Measurements from ENCODE around the gene ERCC1. TPM values are rescaled to one million over a fixed set of nuclear protein-coding genes. Genes with fewer than 3 reads are reported as not detected.

ERCC1 gene
- total and polyA plus RNA-seq, 2 of the 13 experiments (the other 11 are each of a cell fraction or from before 2014, with no cell fraction given) = 40.0 to 66.4 TPM

GRCh38 chr19:45423589-45424190, at the start of gene ERCC1 (continued):
- 0 out of 2 replicates have a peak, but pooled peaks have one; percentile 23 for TF ChIP-seq ZNF34 (CRISPR knock-in tag; IDR thresholded peaks at IDR 0.05; ENCODE audit: borderline replicate concordance)
- no peak for TF ChIP-seq ZNF83 (CRISPR knock-in tag; IDR thresholded peaks at IDR 0.05; ENCODE audit: borderline replicate concordance)
- TF ChIP-seq CENPX (CRISPR knock-in tag; IDR thresholded peaks at IDR 0.05) = no peak
- no peak for TF ChIP-seq ZNF7 (CRISPR knock-in tag; IDR thresholded peaks at IDR 0.05)
- TF ChIP-seq, protein P1, sequence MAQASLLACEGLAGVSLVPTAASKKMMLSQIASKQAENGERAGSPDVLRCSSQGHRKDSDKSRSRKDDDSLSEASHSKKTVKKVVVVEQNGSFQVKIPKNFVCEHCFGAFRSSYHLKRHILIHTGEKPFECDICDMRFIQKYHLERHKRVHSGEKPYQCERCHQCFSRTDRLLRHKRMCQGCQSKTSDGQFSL (CRISPR knock-in tag; IDR thresholded peaks at IDR 0.05) = 0 out of 2 replicates have a peak, but pooled peaks have one; percentile 17
- TF ChIP-seq RXRB (CRISPR knock-in tag; IDR thresholded peaks at IDR 0.05; ENCODE audit: borderline replicate concordance) = peak; percentile 77
- peak; percentile 92 for TF ChIP-seq DRAP1 (CRISPR knock-in tag; IDR thresholded peaks at IDR 0.05)
- peak; percentile 61 for TF ChIP-seq ZNF607 (CRISPR knock-in tag; IDR thresholded peaks at IDR 0.05; ENCODE audit: borderline replicate concordance)
- TF ChIP-seq CAMTA2 (CRISPR knock-in tag; IDR thresholded peaks at IDR 0.05; ENCODE audit: borderline replicate concordance) = peak; percentile 35; the same call in 1 of the 2 replicates
- peak; percentile 75; the same call in 1 of the 2 replicates for TF ChIP-seq ZZZ3 (CRISPR knock-in tag; IDR thresholded peaks at IDR 0.05; ENCODE audit: borderline replicate concordance)
- TF ChIP-seq YEATS4 (CRISPR knock-in tag; IDR thresholded peaks at IDR 0.05; ENCODE audit: borderline replicate concordance) = peak; percentile 93
- TF ChIP-seq BCL3 (CRISPR knock-in tag; IDR thresholded peaks at IDR 0.05) = peak; percentile 72; the same call in 1 of the 2 replicates
- peak; percentile 92 for TF ChIP-seq KLF6 (CRISPR knock-in tag; IDR thresholded peaks at IDR 0.05)
- TF ChIP-seq STAG1 (CRISPR knock-in tag; IDR thresholded peaks at IDR 0.05) = no peak
- TF ChIP-seq, protein P2, sequence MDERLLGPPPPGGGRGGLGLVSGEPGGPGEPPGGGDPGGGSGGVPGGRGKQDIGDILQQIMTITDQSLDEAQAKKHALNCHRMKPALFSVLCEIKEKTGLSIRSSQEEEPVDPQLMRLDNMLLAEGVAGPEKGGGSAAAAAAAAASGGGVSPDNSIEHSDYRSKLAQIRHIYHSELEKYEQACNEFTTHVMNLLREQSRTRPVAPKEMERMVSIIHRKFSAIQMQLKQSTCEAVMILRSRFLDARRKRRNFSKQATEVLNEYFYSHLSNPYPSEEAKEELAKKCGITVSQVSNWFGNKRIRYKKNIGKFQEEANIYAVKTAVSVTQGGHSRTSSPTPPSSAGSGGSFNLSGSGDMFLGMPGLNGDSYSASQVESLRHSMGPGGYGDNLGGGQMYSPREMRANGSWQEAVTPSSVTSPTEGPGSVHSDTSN (CRISPR knock-in tag; IDR thresholded peaks at IDR 0.05) = peak; percentile 89
- no peak for TF ChIP-seq NPAS2 (CRISPR knock-in tag; IDR thresholded peaks at IDR 0.05; ENCODE audit: borderline replicate concordance)
- peak; percentile 94 for TF ChIP-seq ZBTB49 (CRISPR knock-in tag; IDR thresholded peaks at IDR 0.05; ENCODE audit: borderline replicate concordance)
- TF ChIP-seq NFKBIZ (CRISPR knock-in tag; IDR thresholded peaks at IDR 0.05) = peak; percentile 55; the same call in 1 of the 2 replicates
- 0 out of 2 replicates have a peak, but pooled peaks have one; percentile 71 for TF ChIP-seq KLF11 (CRISPR knock-in tag; IDR thresholded peaks at IDR 0.05)
- peak; percentile 81 for TF ChIP-seq KDM3A (CRISPR knock-in tag; IDR thresholded peaks at IDR 0.05; ENCODE audit: low read depth)
- peak; percentile 51; the same call in 1 of the 2 replicates for TF ChIP-seq ZNF441 (CRISPR knock-in tag; IDR thresholded peaks at IDR 0.05; ENCODE audit: borderline replicate concordance)
- TF ChIP-seq ZNF124 (CRISPR knock-in tag; IDR thresholded peaks at IDR 0.05) = peak; percentile 65; the same call in 1 of the 2 replicates
- TF ChIP-seq SIN3A (IDR thresholded peaks at IDR 0.05; ENCODE audit: borderline replicate concordance, low read depth, low read length) = 0 out of 2 replicates have a peak, but pooled peaks have one; percentile 68
- TF ChIP-seq NFRKB (IDR thresholded peaks at IDR 0.05) = no peak
- TF ChIP-seq GFI1 (CRISPR knock-in tag; IDR thresholded peaks at IDR 0.05; ENCODE audit: borderline replicate concordance) = 0 out of 2 replicates have a peak, but pooled peaks have one; percentile 66
- TF ChIP-seq ZNF235 (CRISPR knock-in tag; IDR thresholded peaks at IDR 0.05; ENCODE audit: borderline replicate concordance) = peak; percentile 96; the same call in 1 of the 2 replicates
